ENCODE results near the gene FBXL16. TPM values are rescaled to one million over a fixed set of nuclear protein-coding genes. Genes with fewer than 3 reads are reported as not detected.

Gene FBXL16
- polyA plus RNA-seq, 4 donors: 0.79 to 1.8 (median 1.2) TPM

- no peak for DNase-seq (ENCODE audit: low read depth in 4 of 4, low spot score in 3 of 4)
These were observed 57.4 kb downstream of the FBXL16 start for GRCh38 chr16:648071-648780.

- DNase-seq (ENCODE audit: low read depth in 4 of 4, low spot score in 3 of 4): no peak
These were observed 58.3 kb downstream of the FBXL16 start for GRCh38 chr16:647173-647902.

- no peak for DNase-seq (ENCODE audit: low read depth in 4 of 4, low spot score in 3 of 4)
These were observed 58.9 kb downstream of the FBXL16 start for GRCh38 chr16:646679-647172.

GRCh38 chr16:645852-646678 lies 59.5 kb downstream of the FBXL16 start:
- no peak for DNase-seq (ENCODE audit: low read depth in 4 of 4, low spot score in 3 of 4)

GRCh38 chr16:644556-644955 lies 61.0 kb downstream of the FBXL16 start:
- DNase-seq (ENCODE audit: low read depth in 4 of 4, low spot score in 3 of 4): no peak

- DNase-seq (ENCODE audit: low read depth in 4 of 4, low spot score in 3 of 4): no peak
These were observed 62.6 kb downstream of the FBXL16 start for GRCh38 chr16:643050-643368.

Other genes with a start within 250 kb of the FBXL16 start
- gene CAPN15, start 178.1 kb downstream of the FBXL16 start, polyA plus RNA-seq (ENCODE audit: insufficient read length in 4 of 4): 10 to 100 TPM; 23.1 to 35.7 (median 26.3) TPM
- 10 to 100 TPM; 10.5 to 18.4 (median 11.0) TPM for gene PRR35, start 145.4 kb downstream of the FBXL16 start, polyA plus RNA-seq (ENCODE audit: insufficient read length in 4 of 4)
- 1 to 10 TPM; 7.2 to 9.9 (median 8.0) TPM for gene NHLRC4, start 138.8 kb downstream of the FBXL16 start, polyA plus RNA-seq (ENCODE audit: insufficient read length in 4 of 4)
- gene PIGQ, start 135.8 kb downstream of the FBXL16 start, polyA plus RNA-seq (ENCODE audit: insufficient read length in 4 of 4): 10 to 100 TPM; 54.7 to 75.4 (median 65.0) TPM
- 10 to 100 TPM; 17.1 to 28.6 (median 19.9) TPM for gene RAB40C, start 115.7 kb downstream of the FBXL16 start, polyA plus RNA-seq (ENCODE audit: insufficient read length in 4 of 4)
- gene WFIKKN1, start 74.8 kb downstream of the FBXL16 start, polyA plus RNA-seq (ENCODE audit: insufficient read length in 4 of 4): 1 to 10 TPM; 1.4 to 2.8 (median 1.7) TPM
- 10 to 100 TPM; 46.8 to 75.5 (median 51.3) TPM for gene METTL26, start 69.5 kb downstream of the FBXL16 start, polyA plus RNA-seq (ENCODE audit: insufficient read length in 4 of 4)
- gene MCRIP2, start 64.0 kb downstream of the FBXL16 start, polyA plus RNA-seq (ENCODE audit: insufficient read length in 4 of 4): 10 to 100 TPM; 15.4 to 28.0 (median 17.3) TPM
- 10 to 100 TPM; 28.1 to 49.7 (median 37.7) TPM for gene WDR90, start 56.4 kb downstream of the FBXL16 start, polyA plus RNA-seq (ENCODE audit: insufficient read length in 4 of 4)
- 100 to 1,000 TPM in 1 of 4 donors, 10 to 100 TPM in 3; 70.5 to 111 (median 77.6) TPM for gene RHOT2, start 37.7 kb downstream of the FBXL16 start, polyA plus RNA-seq (ENCODE audit: insufficient read length in 4 of 4)
- gene RHBDL1, start 30.1 kb downstream of the FBXL16 start, polyA plus RNA-seq (ENCODE audit: insufficient read length in 4 of 4): 1 to 10 TPM in 3 of 4 donors, under 1 TPM in 1; 0.91 to 2.7 (median 1.8) TPM
- gene STUB1, start 25.4 kb downstream of the FBXL16 start, polyA plus RNA-seq (ENCODE audit: insufficient read length in 4 of 4): 100 to 1,000 TPM in 3 of 4 donors, 10 to 100 TPM in 1; 93.2 to 138 (median 122) TPM
- gene JMJD8, start 21.5 kb downstream of the FBXL16 start, polyA plus RNA-seq (ENCODE audit: insufficient read length in 4 of 4): 10 to 100 TPM; 64.4 to 85.4 (median 66.1) TPM
- gene WDR24, start 15.4 kb downstream of the FBXL16 start, polyA plus RNA-seq (ENCODE audit: insufficient read length in 4 of 4): 10 to 100 TPM in 3 of 4 donors, 1 to 10 TPM in 1; 10.0 to 14.0 (median 10.8) TPM
- gene METRN, start 9.3 kb upstream of the FBXL16 start, polyA plus RNA-seq (ENCODE audit: insufficient read length in 4 of 4): 10 to 100 TPM in 1 of 4 donors, 1 to 10 TPM in 3; 5.8 to 17.0 (median 9.3) TPM
- 10 to 100 TPM; 13.5 to 27.8 (median 14.4) TPM for gene ANTKMT, start 15.3 kb upstream of the FBXL16 start, polyA plus RNA-seq (ENCODE audit: insufficient read length in 4 of 4)
- 1 to 10 TPM; 1.1 to 3.6 (median 1.8) TPM for gene CCDC78, start 20.6 kb upstream of the FBXL16 start, polyA plus RNA-seq (ENCODE audit: insufficient read length in 4 of 4)
- gene HAGHL, start 21.3 kb upstream of the FBXL16 start, polyA plus RNA-seq (ENCODE audit: insufficient read length in 4 of 4): 1 to 10 TPM; 3.1 to 7.3 (median 3.2) TPM
- 10 to 100 TPM; 21.0 to 28.5 (median 25.2) TPM for gene CIAO3, start 35.2 kb upstream of the FBXL16 start, polyA plus RNA-seq (ENCODE audit: insufficient read length in 4 of 4)
- 10 to 100 TPM; 11.4 to 33.7 (median 22.2) TPM for gene MSLN, start 54.9 kb upstream of the FBXL16 start, polyA plus RNA-seq (ENCODE audit: insufficient read length in 4 of 4)
- 10 to 100 TPM; 10.6 to 21.7 (median 12.0) TPM for gene RPUSD1, start 82.6 kb upstream of the FBXL16 start, polyA plus RNA-seq (ENCODE audit: insufficient read length in 4 of 4)
- 10 to 100 TPM; 23.3 to 33.3 (median 25.9) TPM for gene CHTF18, start 82.8 kb upstream of the FBXL16 start, polyA plus RNA-seq (ENCODE audit: insufficient read length in 4 of 4)
- gene GNG13, start 94.9 kb upstream of the FBXL16 start, polyA plus RNA-seq (ENCODE audit: insufficient read length in 4 of 4): under 1 TPM in 3 of 4 donors, not detected in 1; 0.18 to 0.37 (median 0.36) TPM

Data from right renal pelvis (tissue), 4 donors.